Activated CD4-positive, CD25-positive, alpha-beta regulatory T cell (primary cell): ENCODE data around the gene IL3.

Experiments used
- DNase-seq, 4 experiments: peaks; one replicate each; lab custom pipeline; 2025; lab: John Stamatoyannopoulos, UW

Gene IL3

GRCh38 chr5:132073231-132074013, 13.0 kb downstream of the IL3 start, which contains the start of gene CSF2:
TSS of gene CSF2 (plus strand) at chr5:132073789. CDS start at chr5:132073824, 35 bp downstream.
- DNase-seq: no peak

- no peak for DNase-seq
These were observed 13.8 kb downstream of the IL3 start for GRCh38 chr5:132074091-132074771.

- DNase-seq: no peak
These were observed 14.6 kb downstream of the IL3 start for GRCh38 chr5:132074772-132075718.

GRCh38 chr5:132075719-132076077, 15.2 kb downstream of the IL3 start:
- no peak for DNase-seq

GRCh38 chr5:132076202-132076830, 15.9 kb downstream of the IL3 start:
- DNase-seq: no peak

GRCh38 chr5:132076983-132077382, 16.5 kb downstream of the IL3 start:
- DNase-seq: no peak

GRCh38 chr5:132079081-132079480, 18.6 kb downstream of the IL3 start:
- no peak for DNase-seq

- DNase-seq: no peak
These were observed 19.2 kb downstream of the IL3 start for GRCh38 chr5:132079619-132080018.

- no peak for DNase-seq
These were observed 20.1 kb downstream of the IL3 start for GRCh38 chr5:132080595-132080994.

GRCh38 chr5:132081458-132081857, 21.0 kb downstream of the IL3 start:
- DNase-seq: no peak

- DNase-seq: no peak
These were observed 22.0 kb downstream of the IL3 start for GRCh38 chr5:132082329-132083023.

GRCh38 chr5:132083071-132083678, 22.7 kb downstream of the IL3 start:
- no peak for DNase-seq

GRCh38 chr5:132085686-132086085, 25.2 kb downstream of the IL3 start:
- no peak for DNase-seq

GRCh38 chr5:132086277-132086794, 25.9 kb downstream of the IL3 start:
- DNase-seq: no peak

- no peak for DNase-seq
These were observed 26.7 kb downstream of the IL3 start for GRCh38 chr5:132087176-132087575.

GRCh38 chr5:132087661-132088060, 27.2 kb downstream of the IL3 start:
- no peak for DNase-seq

- DNase-seq: no peak
These were observed 28.9 kb downstream of the IL3 start for GRCh38 chr5:132089363-132089762.

GRCh38 chr5:132090107-132090506, 29.7 kb downstream of the IL3 start:
- DNase-seq: no peak

- DNase-seq: no peak
These were observed 32.8 kb downstream of the IL3 start for GRCh38 chr5:132093271-132093670.

GRCh38 chr5:132094393-132095076, 34.1 kb downstream of the IL3 start:
- no peak for DNase-seq
